ENCODE measurements around the gene MYO1G.
"Not testable (repeated sequence)": the region's sequence is repeated elsewhere in the genome, so short reads cannot be mapped to it uniquely, and the experiment has no call there.

The MYO1G gene

DNA sequence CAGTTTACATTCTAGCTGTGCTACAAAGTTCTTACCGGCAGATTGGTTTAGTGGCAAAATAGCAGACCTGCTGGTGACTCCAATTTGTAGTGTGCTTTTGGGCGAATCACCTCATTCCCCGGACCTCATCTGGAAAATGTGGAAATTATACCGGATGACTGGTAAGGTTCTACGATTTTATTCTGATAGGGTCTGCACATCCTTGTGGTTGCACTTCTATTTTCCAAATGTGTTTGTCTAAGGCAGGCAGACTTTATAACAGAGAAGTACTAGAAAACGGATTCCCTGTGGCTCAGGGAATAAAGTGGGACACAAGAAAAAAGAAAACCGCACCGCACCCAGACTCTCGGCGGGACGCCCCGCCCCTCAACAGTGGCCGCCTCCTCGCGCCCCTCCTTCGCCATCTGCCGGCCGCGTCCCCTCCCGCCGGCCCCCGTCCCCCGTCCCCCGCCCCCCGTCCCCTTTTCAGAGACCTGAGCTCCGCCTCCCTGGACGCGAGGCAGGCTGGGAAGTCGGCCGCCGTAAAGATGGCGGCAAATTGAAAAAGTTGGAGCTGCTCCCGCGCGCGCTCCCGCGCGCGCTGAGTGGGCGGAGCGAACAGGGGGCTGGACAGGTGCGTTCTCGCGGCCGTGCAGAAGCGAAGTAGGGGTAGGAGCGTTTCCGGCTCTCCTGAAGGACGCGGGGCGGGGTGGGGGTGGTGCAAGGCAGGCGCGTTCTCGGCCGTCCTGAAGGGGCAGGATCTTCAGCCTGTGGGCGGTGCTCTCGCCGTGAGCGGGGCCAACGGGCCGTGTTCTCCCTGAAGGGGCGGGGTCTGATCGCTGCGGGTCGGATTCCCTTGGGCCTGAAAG is 20.7 kb upstream of the MYO1G start:
- DNase-seq (ENCODE audit: low spot score) = peak; percentile 99

DNA sequence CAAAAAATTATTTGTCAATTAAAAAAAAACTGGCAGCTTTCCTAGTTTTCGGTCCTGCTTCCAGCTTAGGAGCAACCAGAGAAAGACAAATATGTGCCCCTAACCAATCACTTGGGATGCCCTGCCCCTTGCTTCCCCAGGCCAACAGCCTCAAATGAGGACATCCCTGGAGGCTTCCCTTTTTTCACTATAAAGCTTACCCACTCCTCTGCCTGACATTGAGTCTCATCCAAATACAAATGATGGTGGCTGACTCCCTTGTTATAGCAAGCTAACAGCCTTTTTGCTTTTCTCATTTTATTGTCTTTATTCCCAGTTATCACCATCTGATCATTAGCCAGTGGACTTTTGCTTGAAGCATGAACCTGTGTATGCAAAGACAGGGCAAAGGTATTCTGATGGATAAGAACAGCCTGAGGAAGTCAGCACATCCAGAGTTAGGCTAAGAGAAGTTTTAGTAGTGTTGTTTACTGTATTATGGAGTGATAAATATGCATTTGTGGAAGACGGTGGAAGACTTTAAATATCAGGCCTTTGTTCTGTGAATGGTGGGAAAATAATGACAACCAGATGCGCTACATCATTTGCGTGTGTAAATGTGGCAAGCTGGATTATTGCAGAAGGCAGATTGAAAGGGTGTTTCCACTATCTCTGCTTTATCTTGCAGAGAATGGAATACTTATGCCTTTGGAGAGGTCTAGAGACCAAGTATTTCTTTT is 19.5 kb upstream of the MYO1G start:
- DNase-seq (ENCODE audit: low spot score) = no peak

DNA sequence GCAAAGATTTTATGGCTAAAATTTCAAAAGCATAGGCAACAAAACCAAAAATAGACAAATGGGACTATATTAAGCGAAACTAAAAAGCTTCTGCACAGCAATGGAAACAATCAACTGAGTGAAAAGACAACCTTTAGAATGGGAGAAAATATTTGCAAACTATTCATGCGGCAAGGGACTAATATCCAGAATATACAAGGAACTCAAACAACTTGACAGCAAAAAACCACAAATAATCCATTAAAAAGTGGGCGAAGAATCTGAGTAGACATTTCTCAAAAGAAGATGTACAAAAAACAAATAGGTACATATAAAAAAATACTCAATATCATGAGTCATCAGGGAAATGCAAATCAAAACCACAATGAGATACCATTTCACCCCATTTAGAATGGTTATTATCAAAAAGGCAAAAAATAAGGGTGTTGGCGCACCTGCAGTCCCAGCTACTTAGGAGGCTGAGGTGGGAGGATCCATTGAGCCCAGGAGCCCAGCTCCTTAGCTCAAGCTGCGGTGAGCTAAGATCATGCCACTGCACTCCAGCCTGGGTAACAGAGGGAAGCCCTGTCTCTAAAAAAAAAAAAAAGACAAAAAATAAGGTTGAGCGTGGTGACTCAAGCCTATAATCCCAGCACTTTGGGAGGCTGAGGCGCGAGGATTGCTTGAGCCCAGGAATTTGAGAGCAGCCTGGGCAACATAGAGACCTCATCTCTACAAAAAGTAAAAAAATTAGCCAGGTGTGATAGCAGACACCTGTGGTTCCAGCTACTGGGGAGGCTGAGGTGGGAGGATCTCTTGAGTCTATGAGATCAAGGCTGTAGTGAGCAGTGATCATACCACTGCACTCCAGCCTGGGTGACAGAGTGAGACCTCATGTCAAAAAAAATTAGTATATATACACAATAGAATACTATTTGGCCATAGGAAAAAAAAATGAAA is 17.0 kb upstream of the MYO1G start:
- DNase-seq (ENCODE audit: low spot score) = no peak

DNA sequence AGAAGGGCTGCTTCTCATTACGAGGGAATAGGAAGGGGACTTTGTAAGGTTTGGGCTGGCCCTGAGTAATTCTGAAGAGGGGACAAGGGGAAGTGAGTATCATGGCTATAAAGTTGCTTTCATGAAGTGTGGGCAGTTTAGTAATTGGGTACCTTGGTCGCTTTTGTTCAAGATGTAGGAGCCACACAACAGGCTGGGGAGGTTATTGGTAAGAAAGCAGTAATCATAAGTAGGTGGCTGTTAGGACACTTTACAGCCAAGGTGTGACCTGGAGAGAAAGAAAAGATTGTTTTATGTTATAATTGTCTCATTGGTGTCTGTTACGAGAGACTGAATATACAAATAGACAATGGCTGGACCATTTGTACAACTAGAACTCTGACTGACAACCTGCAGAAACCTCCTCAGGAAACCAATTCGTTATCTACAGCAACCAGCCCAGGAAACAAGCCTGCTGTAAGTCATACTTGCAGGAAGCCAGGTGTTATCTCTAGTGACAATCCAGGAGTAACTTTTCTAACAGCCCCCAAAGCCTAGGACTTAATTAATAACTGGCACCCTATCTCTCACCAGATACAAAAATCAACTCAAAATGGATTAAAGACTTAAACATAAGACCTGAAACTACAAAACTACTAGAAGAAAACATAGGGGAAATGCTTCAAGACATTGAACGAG is 16.2 kb upstream of the MYO1G start:
- DNase-seq (ENCODE audit: low spot score) = no peak

DNA sequence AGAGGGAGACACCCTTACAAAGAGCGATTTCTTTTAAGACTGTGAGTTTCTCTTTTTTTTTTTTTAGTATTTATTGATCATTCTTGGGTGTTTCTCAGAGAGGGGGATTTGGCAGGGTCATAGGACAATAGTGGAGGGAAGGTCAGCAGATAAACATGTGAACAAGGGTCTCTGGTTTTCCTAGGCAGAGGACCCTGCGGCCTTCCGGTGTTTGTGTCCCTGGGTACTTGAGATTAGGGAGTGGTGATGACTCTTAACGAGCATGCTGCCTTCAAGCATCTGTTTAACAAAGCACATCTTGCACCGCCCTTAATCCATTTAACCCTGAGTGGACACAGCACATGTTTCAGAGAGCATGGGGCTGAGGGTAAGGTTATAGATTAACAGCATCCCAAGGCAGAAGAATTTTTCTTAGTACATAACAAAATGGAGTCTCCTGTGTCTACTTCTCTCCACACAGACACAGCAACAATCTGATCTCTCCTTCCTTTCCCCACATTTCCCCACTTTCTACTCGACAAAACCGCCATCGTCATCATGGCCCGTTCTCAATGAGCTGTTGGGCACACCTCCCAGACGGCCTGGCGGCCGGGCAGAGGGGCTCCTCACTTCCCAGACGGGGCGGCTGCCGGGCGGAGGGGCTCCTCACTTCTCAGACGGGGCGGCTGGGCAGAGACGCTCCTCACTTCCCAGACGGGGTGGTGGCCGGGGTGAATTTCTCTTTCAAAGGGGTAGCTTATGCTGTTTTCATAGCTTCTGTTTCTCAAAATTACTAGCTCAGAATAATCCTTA is 13.4 kb upstream of the MYO1G start:
- not testable (repeated sequence) for DNase-seq (ENCODE audit: low spot score)

DNA sequence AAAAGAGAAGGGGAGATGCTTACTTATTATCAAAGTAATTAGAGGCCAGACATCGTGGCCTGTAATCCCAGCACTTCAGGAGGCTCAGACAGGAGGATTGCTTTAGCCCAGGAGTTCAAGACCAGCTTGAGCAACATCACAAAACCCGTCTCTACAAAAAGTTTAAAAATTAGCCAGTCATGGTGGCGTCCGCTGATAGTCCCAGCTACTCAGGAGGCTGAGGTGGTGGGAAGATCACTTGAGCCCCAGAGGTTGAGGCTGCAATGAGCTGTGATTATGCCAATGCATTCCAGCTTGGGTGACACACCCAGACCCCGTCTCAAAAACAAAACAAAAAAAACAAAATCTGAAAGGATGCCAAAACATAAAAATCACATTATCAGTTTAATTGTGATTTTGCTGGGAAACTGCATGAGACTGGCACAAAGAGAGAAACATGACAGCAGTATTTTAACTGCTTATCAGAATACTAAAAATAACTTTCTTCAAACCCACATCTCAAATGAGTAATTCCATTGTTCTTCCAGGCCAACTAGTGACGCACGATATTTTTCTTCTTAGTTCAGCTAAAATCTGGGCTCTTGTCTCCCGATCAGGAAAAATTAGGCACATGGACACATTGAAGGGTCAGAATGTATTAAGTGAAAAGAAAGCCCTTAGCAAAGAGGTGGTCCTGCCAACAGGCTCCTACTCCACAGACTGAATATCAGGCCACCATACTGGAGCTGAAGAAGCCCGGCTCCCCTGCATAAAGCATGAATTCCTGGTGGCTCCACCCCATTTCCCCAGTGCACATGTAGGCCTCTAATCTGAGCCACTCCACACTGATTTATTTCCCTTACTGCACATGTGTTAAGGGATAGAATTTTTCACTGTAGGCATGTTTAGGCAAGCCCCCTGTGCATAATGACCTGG is 11.6 kb upstream of the MYO1G start:
- no peak for DNase-seq (ENCODE audit: low spot score)

DNA sequence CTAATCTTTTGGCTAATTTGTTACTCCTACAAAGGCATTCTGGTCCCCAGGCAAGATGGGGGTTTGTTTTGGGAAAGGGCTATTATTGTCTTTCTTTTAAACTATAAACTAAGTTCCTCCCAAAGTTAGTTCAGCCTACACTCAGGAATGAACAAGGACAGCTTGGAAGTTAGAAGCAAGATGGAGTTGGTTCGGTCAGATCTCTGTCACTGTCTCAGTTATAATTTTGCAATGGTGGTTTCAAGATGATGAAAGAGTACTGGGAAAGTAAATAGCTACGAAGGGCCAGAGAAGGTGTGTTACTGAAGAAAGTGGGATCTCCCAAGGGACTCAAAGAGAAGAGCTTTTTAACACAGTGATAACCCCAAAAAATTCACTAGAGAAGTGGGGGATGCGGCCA is 10.3 kb upstream of the MYO1G start:
- no peak for DNase-seq (ENCODE audit: low spot score)

DNA sequence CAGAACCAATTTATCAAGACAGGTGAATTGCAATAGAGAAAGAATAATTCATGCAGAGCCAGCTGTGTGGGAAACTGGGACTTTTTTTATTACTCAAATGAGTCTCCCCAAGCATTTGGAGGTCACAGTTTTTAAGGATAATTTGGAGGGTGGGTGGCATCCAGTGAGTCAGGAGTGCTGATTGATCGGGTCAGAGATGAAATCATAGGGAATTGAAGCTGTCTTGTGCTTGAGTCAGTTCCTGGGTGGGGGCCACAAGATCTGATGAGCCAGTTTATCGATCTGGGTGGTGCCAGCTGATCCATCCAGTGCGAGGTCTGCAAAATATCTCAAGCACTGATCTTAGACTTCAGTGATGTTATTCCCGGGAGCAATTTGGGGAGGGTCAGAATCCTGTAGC is 9.9 kb upstream of the MYO1G start:
- no peak for DNase-seq (ENCODE audit: low spot score)

DNA sequence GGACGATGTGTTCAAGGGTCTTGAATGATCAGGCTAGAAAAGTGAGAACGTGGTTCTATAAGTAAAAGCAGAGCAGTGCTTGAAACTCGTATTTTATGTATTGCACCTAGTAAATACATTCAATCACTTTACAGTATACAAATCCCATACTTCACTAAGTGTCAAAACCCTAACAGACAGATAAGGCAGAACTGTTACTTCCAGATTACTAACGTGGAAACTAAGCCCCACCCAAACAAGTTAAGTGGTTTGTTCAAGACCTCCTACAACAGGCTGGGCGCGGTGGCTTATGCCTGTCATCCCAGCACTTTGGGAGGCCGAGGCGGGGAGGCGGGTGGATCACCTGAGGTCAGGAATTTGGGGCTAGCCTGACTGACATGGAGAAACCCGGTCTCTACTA is 9.2 kb upstream of the MYO1G start:
- DNase-seq (ENCODE audit: low spot score) = no peak

DNA sequence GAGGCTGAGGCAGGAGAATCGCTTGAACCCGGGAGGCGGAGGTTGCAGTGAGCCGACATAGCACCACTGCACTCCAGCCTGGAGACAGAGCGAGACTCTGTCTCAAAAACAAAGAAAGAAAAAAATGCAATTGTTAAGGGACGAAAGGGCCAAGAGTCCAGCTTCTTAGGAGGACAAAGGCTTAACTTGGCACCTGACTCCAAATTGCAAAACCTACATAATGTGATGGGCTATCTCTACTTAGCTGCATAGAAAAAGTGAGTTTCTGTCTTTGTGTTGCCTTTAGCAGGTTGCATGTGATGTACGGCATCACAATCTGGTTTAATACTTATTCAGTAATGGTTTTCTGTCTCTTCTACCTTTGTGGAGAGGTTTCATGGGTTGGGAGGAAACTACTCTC is 8.6 kb upstream of the MYO1G start:
- no peak for DNase-seq (ENCODE audit: low spot score)

DNA sequence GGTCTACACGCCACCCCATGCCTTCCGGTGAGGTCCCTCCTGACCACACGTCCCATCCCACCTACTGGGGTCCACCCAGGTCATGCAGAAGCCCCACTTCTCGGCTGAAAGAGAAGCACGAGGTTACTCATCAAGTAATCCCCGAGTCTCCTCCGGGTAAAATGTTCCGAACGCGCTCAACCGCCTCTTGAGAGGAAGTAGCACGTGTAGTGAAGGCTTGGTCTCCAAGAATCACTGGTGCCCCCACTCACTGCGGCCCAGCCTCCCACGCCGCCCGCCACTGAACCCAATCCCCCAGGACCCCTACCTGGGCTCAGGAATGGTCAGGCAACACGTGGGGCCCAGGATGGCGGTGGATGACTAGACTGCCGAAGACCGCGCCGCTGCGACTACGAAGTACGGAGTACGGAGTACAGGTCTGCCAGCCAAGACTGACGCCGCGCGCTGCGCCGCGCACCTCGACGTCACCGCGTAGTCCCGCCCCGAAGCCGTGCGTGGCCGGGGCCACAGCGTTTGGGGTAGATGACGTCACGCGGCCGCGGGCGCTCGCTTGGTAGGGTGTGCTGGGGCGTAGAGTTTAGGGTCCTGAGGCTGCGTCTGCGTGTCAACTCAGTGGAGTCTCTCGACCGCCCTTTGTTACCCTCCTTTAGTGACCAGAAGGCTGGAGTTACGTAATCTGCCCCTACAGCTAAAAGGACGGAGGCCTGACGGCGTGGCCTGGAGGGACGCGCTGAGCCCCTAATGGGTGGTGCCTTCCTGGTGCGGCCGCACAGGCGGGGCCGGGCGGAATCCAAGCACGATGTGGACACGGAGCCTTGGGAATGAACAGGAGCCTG is 7.6 kb upstream of the MYO1G start:
- DNase-seq (ENCODE audit: low spot score) = peak; percentile 97

DNA sequence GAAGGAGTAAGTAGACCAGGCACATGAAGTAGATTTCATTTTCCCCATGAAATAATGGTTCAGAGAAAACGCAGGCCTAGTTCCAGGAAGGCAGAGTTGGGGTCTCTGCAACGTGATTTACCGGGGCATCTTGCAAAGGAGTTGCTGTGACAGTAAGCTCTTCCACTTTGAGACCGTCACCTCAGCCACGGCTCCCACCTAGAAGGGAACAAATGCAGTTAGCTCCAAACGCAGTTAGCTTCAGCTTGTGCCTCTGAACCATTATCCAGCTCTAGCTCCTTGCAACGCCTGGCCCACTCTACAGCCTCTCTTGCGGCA is 7.0 kb upstream of the MYO1G start:
- DNase-seq (ENCODE audit: low spot score) = no peak

DNA sequence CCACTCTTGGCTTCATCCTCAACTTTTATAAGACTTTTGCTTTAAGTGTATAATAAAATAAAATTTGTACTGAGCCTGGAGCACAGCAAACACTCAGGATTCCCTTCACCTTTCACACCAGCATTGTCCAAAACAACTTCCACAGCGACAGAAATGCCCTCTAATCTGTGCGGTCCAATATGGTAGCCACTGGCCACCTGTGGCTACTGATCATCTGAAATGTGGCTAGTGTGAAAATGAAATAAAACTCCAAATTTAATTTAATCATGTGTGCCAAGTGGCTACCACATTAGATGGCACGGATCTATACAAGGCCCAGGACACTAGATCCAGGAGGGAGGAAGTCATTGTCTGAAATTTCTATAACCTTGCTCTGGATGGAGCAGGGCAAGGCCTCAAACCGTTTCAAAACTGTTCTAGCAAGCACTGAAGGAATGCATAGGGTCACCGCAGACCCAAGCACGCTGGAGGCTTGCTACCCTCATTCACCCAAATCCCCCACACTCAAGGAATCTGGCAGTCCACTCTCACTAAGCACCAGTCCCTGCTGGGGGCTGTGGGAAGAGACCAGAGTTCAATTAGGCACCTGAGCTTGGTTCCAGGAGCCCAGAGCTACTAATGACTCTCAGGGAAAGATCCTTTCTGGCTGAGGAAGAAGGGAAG is 6.3 kb upstream of the MYO1G start:
- DNase-seq (ENCODE audit: low spot score) = no peak

DNA sequence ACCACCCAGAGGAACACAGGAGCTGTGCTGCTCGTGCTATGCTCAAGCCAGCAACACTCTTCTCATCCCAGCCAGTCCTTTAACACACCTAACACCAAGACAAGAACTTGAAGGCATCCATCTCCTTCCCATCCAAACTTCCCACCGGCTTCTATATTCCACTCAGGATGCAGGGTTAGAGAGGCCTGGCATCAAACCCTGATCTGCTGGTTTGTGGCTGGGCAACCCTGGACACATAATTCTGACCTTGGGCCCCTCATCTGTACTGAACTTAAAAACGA is 5.6 kb upstream of the MYO1G start:
- no peak for DNase-seq (ENCODE audit: low spot score)

DNA sequence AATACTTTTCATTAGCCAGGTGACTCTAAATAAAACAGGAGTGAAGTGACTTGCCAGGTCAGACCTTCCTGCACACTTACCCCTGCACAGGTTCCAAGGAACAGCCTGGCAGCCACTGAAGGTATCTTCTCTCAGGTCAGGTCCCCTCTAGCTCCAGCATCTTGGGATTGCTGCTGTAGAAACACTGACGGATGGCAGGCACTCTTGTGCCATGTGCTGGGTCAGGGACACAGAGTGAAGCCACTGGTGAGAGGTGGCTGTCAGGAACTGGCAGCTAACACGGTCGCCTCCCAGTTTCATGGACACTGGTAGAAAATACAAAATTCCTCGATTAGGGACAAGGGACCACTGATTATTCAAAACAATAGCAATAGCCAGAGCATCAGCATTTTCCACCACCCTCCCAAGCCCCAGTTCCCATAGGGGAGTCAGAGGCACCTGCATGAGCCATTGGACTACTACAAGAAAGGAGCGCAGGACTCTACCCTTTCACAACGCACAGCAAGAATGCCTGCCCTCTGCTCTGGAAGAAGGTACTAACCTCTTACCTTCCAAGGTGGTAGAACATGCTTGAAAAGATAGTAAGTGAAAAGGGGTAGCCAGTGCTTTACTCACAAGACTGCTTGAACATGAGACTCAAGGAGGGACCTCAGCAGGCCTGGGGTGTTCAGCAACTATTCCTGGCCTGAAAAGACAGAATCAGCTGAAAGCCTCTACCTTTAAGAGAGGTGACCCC is 5.1 kb upstream of the MYO1G start:
- DNase-seq (ENCODE audit: low spot score) = no peak

DNA sequence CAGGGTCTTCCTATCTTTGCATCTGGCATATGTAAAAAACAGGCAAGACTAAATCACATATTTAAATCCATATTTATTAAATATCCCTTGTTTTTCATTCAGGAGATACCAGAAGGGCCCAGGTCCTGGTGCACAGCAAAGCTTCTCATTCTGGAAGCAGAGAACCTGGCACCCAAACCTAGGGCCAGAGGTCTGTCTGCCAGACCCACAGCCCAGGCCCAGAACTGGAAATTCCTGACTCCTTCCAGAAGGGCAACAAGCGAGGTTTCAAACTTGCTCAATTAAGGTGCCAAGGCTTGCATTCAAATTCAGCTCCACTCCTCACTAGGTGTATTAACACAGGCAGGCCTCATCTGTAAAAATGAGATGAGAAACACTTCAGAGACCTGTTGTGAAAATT is 4.2 kb upstream of the MYO1G start:
- DNase-seq (ENCODE audit: low spot score) = no peak

DNA sequence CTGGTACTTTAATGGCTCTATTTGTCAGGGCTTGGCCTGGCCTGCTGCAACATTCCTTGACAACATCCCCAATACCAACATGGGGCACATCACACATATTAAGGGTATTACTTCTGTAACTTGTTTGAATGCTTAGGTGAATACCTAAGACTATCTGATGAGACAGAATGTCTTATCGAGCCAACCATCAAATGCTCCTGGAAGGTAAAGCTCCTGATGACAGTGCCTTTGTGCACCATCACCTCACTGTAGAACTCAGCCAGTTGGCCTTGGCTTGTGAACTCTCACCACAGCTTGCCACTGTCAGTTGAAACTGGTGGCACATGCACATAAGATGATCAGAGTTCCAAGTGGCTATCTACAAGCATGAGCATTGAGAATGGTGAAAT is 3.7 kb upstream of the MYO1G start:
- DNase-seq (ENCODE audit: low spot score) = no peak

DNA sequence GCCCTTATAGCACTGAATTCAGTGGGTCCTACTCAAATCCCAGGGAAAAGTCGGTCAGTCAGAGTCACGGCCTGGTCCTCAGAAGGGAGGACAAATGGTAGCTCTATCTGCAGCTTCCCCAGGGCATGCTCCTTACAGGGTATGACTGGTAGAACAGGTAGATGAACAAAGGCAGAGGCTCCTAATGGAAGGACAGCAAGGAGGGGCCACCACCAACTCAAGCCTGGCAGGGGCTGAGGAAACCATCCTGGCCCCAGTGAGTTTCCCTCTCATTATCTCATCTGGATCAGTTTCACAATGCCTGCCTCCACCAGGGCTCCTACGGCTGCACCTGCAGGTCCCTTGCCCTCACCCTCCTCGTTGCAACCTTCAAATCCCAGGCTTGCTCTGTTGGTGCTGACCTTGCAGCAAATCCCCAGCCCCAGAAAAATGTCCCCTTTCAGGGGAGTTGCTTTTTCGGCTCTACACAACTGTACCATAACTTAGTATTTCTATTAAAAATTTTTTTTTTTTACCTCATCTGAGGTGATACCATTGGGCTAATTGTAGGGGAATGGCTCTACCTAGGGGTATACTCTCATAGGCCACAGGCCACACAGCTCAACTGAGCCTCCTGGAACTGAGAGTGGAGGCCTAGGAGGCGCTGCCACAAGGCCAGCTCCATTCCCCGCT is 2.4 kb upstream of the MYO1G start:
- DNase-seq (ENCODE audit: low spot score) = no peak
